Glutamatergic neuron (in vitro differentiated cells): ENCODE data around the gene SIAH2. TPM values are rescaled to one million over a fixed set of nuclear protein-coding genes. Genes with fewer than 3 reads are reported as not detected.

Experiments
- DNase-seq: peaks from one replicate; pipeline ENCODE4 v3.0.0; 2022
- H3K27ac Mint-ChIP-seq: one replicate; pipeline ENCODE4 v1.8.0; 2020; ENCODE audit warnings: mild to moderate bottlenecking, mixed read lengths, inconsistent platforms; ENCODE audit not compliant: unreplicated experiment
- H3K27me3 Mint-ChIP-seq: one replicate; pipeline ENCODE4 v1.8.0; 2020; ENCODE audit warnings: mild to moderate bottlenecking, moderate library complexity, mixed read lengths, inconsistent platforms; ENCODE audit not compliant: unreplicated experiment
- H3K36me3 Mint-ChIP-seq: one replicate; pipeline ENCODE4 v1.8.0; 2020; ENCODE audit warnings: mild to moderate bottlenecking, mixed read lengths, inconsistent platforms; ENCODE audit not compliant: unreplicated experiment
- H3K4me1 Mint-ChIP-seq: one replicate; pipeline ENCODE4 v1.8.0; 2020; ENCODE audit warnings: mild to moderate bottlenecking, low read depth, mixed read lengths, inconsistent platforms; ENCODE audit not compliant: unreplicated experiment
- H3K4me3 Mint-ChIP-seq: one replicate; pipeline ENCODE4 v1.8.0; 2020; ENCODE audit warnings: mild to moderate bottlenecking, mixed read lengths, inconsistent platforms; ENCODE audit not compliant: unreplicated experiment
- H3K9me3 Mint-ChIP-seq: one replicate; pipeline ENCODE4 v1.8.0; 2020; ENCODE audit warnings: mild to moderate bottlenecking, moderate library complexity, mixed read lengths, inconsistent platforms; ENCODE audit not compliant: unreplicated experiment
- total RNA-seq: library from RNA; stranded (reverse); fragmentation: NEBNext Ultra II Directional; extraction: Animal tissue kit (Norgen Biotek cat#: 25700); gene quantifications from one replicate; pipeline ENCODE4 v1.2.1, GENCODE V29; 2021; ENCODE audit not compliant: unreplicated experiment
- TF ChIP-seq, protein P1 (sequence below): fragments of 200-600 bp; sonication (generic); IDR thresholded peaks from one replicate; pipeline ENCODE4 v1.5.0; 2021; ENCODE audit not compliant: partially characterized antibody, unreplicated experiment

SIAH2 gene
- total RNA-seq, 1 donor from 2014 or later: 9.6 TPM

DNA sequence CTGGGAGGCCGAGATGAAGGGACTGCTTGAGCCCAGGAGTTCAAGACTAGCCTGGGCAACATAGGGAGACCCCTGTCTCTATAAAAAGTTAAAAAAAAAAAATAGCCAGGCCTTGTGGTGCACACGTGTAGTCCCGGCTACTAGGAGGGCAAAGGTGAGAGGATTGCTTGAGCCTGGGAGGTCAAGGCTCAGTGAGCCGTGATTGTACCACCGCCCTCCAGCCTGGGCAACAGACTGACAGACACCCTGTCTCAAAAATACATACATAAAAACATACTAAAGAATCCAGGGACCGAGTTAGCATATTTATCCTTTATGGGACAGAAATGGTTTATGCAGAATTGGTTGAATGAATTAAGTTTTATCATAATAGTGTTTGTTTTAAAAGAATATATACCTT, 13.7 kb downstream of the SIAH2 start:
- no peaks in the 10 kb centered on the region for H3K36me3 Mint-ChIP-seq
- no peaks in the 10 kb centered on the region for H3K9me3 Mint-ChIP-seq
- no peak overlapping the region for H3K27ac Mint-ChIP-seq
- TF ChIP-seq, protein P1, sequence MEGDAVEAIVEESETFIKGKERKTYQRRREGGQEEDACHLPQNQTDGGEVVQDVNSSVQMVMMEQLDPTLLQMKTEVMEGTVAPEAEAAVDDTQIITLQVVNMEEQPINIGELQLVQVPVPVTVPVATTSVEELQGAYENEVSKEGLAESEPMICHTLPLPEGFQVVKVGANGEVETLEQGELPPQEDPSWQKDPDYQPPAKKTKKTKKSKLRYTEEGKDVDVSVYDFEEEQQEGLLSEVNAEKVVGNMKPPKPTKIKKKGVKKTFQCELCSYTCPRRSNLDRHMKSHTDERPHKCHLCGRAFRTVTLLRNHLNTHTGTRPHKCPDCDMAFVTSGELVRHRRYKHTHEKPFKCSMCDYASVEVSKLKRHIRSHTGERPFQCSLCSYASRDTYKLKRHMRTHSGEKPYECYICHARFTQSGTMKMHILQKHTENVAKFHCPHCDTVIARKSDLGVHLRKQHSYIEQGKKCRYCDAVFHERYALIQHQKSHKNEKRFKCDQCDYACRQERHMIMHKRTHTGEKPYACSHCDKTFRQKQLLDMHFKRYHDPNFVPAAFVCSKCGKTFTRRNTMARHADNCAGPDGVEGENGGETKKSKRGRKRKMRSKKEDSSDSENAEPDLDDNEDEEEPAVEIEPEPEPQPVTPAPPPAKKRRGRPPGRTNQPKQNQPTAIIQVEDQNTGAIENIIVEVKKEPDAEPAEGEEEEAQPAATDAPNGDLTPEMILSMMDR: no peak
- no peak overlapping the region for H3K4me3 Mint-ChIP-seq
- H3K4me1 Mint-ChIP-seq: peaks cover 6% of the 10 kb centered on the region
- peaks cover 4% of the 10 kb centered on the region for H3K27me3 Mint-ChIP-seq
- no peak for DNase-seq

DNA sequence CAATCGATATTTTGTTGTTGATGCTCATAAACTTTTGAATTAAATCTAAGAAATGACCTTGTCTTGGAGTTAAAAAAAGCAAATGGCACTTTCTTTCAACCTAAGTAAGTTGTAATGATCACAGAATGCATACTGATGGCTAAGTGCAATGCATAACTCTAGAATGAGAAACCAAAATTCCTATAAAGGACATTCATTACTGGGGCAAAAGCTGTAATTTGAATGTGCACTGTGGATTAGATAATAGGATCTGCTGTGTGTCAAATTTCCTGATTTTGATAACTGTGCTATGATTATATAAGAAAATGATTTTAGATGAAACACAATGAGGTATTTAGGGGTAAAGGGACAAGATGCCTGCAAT, 14.3 kb downstream of the SIAH2 start:
- peaks cover 6% of the 10 kb centered on the region for H3K4me1 Mint-ChIP-seq
- no peak overlapping the region for H3K27ac Mint-ChIP-seq
- no peak for DNase-seq
- no peaks in the 10 kb centered on the region for H3K9me3 Mint-ChIP-seq
- H3K4me3 Mint-ChIP-seq: no peak overlapping the region
- no peaks in the 10 kb centered on the region for H3K36me3 Mint-ChIP-seq
- H3K27me3 Mint-ChIP-seq: peaks cover 4% of the 10 kb centered on the region
- TF ChIP-seq, protein P1: no peak

DNA sequence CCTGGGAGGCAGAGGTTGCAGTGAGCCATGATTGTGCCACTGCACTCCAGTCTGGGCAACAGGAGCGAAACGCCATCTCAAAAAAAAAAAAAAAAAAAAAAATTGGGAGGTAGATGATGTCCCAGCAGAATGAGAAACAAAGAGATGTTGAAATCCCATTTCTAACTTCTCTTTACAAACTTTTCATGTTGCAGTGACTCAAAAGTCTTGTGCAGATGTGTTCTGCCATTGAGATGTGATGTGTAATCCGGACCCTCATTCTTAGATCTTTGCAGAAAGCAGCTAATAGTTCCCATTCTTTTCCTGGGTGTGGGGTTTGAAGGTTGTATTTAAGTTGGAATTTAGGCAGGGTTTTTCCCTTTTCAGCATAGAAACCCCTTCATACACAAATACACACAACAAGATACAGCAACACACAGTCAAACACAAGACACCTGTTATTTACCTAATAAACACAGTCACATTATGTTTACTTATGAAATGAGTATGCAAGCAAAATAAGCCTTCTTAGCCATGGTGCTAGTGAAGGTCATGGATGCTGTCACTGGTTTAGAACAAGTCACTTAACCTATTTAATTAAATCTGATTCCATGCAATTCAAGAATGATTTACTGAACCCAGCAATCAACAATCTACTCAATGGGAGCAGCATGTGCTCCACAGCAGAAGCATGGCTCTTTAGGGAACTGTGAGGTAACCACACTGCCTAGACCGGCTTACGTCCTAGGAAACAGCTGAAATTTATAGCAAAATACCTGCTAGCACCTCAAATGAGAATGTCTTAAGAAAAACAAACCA, 14.9 kb downstream of the SIAH2 start:
- Mint-ChIP-seq H3K27me3 (peaks cover 3% of the 10 kb centered on the region), H3K36me3 (no peaks in the 10 kb centered on the region), H3K9me3 (no peaks in the 10 kb centered on the region), H3K4me3 (no peak overlapping the region), H3K4me1 (peaks cover 6% of the 10 kb centered on the region), H3K27ac (no peak overlapping the region)
- TF ChIP-seq, protein P1: no peak
- DNase-seq: no peak

DNA sequence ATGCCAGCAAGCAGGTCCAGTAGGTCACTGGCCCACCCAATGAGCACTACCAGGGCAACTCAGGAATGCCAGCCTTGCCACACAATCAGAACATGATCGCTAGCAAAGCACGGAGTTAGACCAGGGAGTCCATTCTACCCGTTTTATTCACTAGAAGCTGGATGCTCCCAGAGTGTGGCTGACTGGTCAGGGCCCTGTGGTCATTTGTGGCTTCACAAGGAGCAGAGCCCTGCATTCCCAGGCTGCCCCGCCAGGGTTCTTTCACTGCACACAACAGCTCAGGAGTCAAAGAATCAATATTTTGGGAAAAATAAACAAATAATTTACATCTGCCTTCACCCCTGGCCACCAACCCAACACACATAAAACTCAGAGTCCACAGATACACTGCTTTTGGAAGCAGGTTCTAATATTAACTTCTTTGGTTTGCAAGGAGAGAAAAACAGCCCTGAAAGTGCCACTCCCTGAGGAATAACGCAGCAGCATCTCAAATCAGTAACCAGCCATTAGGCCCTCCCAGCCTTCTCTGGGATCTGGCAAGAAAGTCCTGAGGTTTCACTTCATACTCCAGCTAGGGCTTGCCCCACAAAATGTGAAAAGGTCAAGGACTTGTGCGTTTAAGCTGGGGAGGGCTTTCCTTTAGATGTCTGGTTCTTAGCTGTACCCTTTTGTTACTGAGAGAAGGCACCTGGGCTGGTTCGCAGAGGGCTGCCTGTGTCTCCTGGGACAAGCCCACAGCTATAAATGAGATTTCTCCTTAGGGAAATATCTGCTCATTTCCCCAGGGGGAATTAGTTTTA, 16.0 kb downstream of the SIAH2 start:
- TF ChIP-seq, protein P1: no peak
- Mint-ChIP-seq H3K27ac (no peak overlapping the region), H3K4me1 (peaks cover 6% of the 10 kb centered on the region), H3K9me3 (no peaks in the 10 kb centered on the region), H3K36me3 (no peaks in the 10 kb centered on the region), H3K27me3 (peaks cover 2% of the 10 kb centered on the region), H3K4me3 (no peak overlapping the region)
- no peak for DNase-seq

DNA sequence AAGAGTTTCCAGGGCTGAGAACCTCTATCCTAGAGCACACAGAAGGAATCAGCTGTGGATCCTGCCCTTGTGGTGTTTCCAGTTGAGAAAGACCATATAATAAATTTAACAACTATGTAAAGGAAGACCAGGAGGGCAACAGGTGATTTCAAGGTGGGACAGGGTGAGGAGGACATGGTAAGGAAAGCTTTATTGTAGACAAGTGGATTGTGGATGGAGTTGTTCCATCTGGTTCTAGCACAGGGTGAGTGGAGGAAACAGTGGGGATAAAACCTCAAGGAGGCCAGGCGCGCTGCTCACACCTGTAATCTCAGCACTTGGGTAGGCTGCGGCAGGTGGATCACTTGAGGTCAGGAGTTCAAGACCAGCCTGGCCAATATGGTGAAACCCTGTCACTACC, 17.1 kb downstream of the SIAH2 start:
- H3K9me3 Mint-ChIP-seq: peaks cover 2% of the 10 kb centered on the region
- H3K36me3 Mint-ChIP-seq: no peaks in the 10 kb centered on the region
- peaks cover 2% of the 10 kb centered on the region for H3K27me3 Mint-ChIP-seq
- no peak for DNase-seq
- H3K27ac Mint-ChIP-seq: no peak overlapping the region
- H3K4me1 Mint-ChIP-seq: peaks cover 6% of the 10 kb centered on the region
- TF ChIP-seq, protein P1: no peak
- H3K4me3 Mint-ChIP-seq: no peak overlapping the region
